K562 (cell line): ENCODE measurements around the gene FOSL1. TPM values are rescaled to one million over a fixed set of nuclear protein-coding genes. Genes with fewer than 3 reads are reported as not detected.

Experiments
- ARID1B ChIP-seq: fragments of 450-650 bp; IDR thresholded peaks from 2 replicates; pipeline ENCODE4 v1.6.1; 2016; ENCODE audit warnings: antibody characterized with exemption, mild to moderate bottlenecking, inconsistent platforms
- ARID3A ChIP-seq: IDR thresholded peaks from 2 replicates; pipeline ENCODE4 v1.6.1; 2012; ENCODE audit warnings: low read depth, low read length, improper control_type of control experiment, borderline replicate concordance
- CBX1 ChIP-seq: sonication (generic); IDR thresholded peaks from 2 replicates; pipeline ENCODE4 v1.6.1; 2016; ENCODE audit warnings: antibody characterized with exemption, low read depth, mild to moderate bottlenecking
- CBX3 ChIP-seq, 2 experiments: IDR thresholded peaks; 1 replicate in 1 of 2; 2 replicates in 1 of 2; pipeline ENCODE4 v1.6.1; 2012; ENCODE audit warnings: inconsistent platforms in 2 of 2, low read length in 2 of 2, borderline replicate concordance in 1 of 2, control low read depth in 1 of 2
- CEBPZ ChIP-seq: fragments of 150-350 bp; IDR thresholded peaks from 2 replicates; pipeline ENCODE4 v1.6.1; 2014; ENCODE audit warnings: low read depth, mild to moderate bottlenecking, low read length, borderline replicate concordance
- ID3 ChIP-seq, 2 experiments: fragments of 250-450 bp in 1 of 2; fragments of 450-650 bp in 1 of 2; sonication (Bioruptor Pico) in 1 of 2; IDR thresholded peaks; 2 replicates each; pipeline versions ENCODE4 v1.6.1 to v1.8.0; 2016 to 2021; ENCODE audit warnings: mild to moderate bottlenecking in 2 of 2, moderate library complexity in 2 of 2, missing compliant biosample characterization in 1 of 2, missing genetic modification characterization in 1 of 2
- NFIX ChIP-seq: fragments of 250-450 bp; sonication (Bioruptor Pico); IDR thresholded peaks from 2 replicates; pipeline ENCODE4 v1.4.0; 2020; ENCODE audit warnings: low read depth, mild to moderate bottlenecking, moderate library complexity
- NONO ChIP-seq, 2 experiments: fragments of 200-400 bp in 1 of 2; fragments of 450-650 bp in 1 of 2; formaldehyde crosslinking in 1 of 2; IDR thresholded peaks; 2 replicates each; pipeline ENCODE4 v1.6.1; 2017; ENCODE audit warnings: low read depth in 2 of 2, mild to moderate bottlenecking in 2 of 2, moderate library complexity in 2 of 2, low read length in 1 of 2
- PCBP1 ChIP-seq: fragments of 200-400 bp; formaldehyde crosslinking; IDR thresholded peaks from 2 replicates; pipeline ENCODE4 v1.6.1; 2018; ENCODE audit warnings: mild to moderate bottlenecking, low read depth, low read length; ENCODE audit not compliant: poor library complexity, severe bottlenecking
- STAT5B ChIP-seq: fragments of 250-450 bp; sonication (Bioruptor Pico); IDR thresholded peaks from 2 replicates; pipeline ENCODE4 v1.8.0; 2021; ENCODE audit warnings: mild to moderate bottlenecking, inconsistent platforms
- ZNF354B ChIP-seq: fragments of 250-450 bp; sonication (Bioruptor Pico); IDR thresholded peaks from 2 replicates; pipeline ENCODE4 v1.4.0; 2020
- ZNF395 ChIP-seq: fragments of 200-800 bp; sonication (Bioruptor generic); IDR thresholded peaks from 2 replicates; pipeline ENCODE4 v1.6.1; 2017; ENCODE audit warnings: missing genetic modification characterization, missing compliant biosample characterization
- polyA plus RNA-seq, 8 experiments: library from polyadenylated mRNA; depleted of rRNA in 4 of 8; stranded (reverse) in 5 of 8; unstranded in 3 of 8; fragments of >200 nt; fragmentation: Nextera tagmentation in 2 of 8; fragmentation: Illumina TruSeq in 1 of 8; extraction: Ambion mirVana in 2 of 8; extraction: Trizol in 1 of 8; gene quantifications; 2 replicates each; pipeline versions ENCODE4 v1.2.1 to v1.2.3, GENCODE V29; 2011 to 2014; ENCODE audit warnings: inconsistent platforms in 1 of 8, missing spikeins in 1 of 8
- total RNA-seq, 7 experiments: library from RNA; depleted of rRNA in 6 of 7; stranded (reverse); fragments of >200 nt in 6 of 7; fragmentation: Illumina TruSeq in 2 of 7; extraction: Trizol in 2 of 7; gene quantifications; 2 replicates each; pipeline versions ENCODE4 v1.2.1 to v1.2.3, GENCODE V29; 2011 to 2021; ENCODE audit warnings: low replicate concordance in 1 of 7

Gene FOSL1
- total and polyA plus RNA-seq, 9 of the 15 experiments (the other 6 are each of a cell fraction or from before 2014, with no cell fraction given): 3.5 to 39.6 (median 10.0) TPM

GRCh38 chr11:65898656-65899355, 1.4 kb downstream of the FOSL1 start (continued):
- TF ChIP-seq ZNF395 (CRISPR knock-in tag) (no peak), NFIX (CRISPR knock-in tag) (no peak), ZNF354B (no peak), ARID3A (no peak), ARID1B (no peak), PCBP1 (no peak), CBX1 (no peak), CEBPZ (no peak), STAT5B (CRISPR knock-in tag) (no peak), CBX3 (IDR thresholded peaks at IDR 0.05; ENCODE audit: borderline replicate concordance in 1 of 2, low read length in 2 of 2) (no peak), ID3 (CRISPR knock-in tag; IDR thresholded peaks at IDR 0.05) (no peak), ID3 (tag; IDR thresholded peaks at IDR 0.05) (no peak), NONO (IDR thresholded peaks at IDR 0.05; ENCODE audit: low read depth in 2 of 2, low read length in 1 of 2) (0 out of 4 replicates have a peak, but pooled peaks of 1 of the 2 experiments have one; percentile 12)
